A549 (cell line): ENCODE measurements around the gene PCED1B. TPM values are rescaled to one million over a fixed set of nuclear protein-coding genes. Genes with fewer than 3 reads are reported as not detected.

Source experiments
- ATAC-seq, 2 experiments: fragments of 200-7000 bp in 1 of 2; fragments of >200 bp in 1 of 2; cut with Nextera tagmentation in 1 of 2; cut with Tn5 transposase in 1 of 2; 3 replicates each; pipeline versions ENCODE4 v1.8.0 to v1.9.1; 2018 to 2020; ENCODE audit warnings: mild to moderate bottlenecking in 1 of 2, moderate library complexity in 1 of 2
- CTCF ChIA-PET: fragments of 300-600 bp; sonication (Branson Sonifier 250); formaldehyde crosslinking; extraction: SDS; loops from one replicate; lab custom pipeline; 2021; ENCODE audit warnings: antibody characterized with exemption, inconsistent platforms; lab: Yijun Ruan, JAX
- POLR2A ChIA-PET: fragments of 350-600 bp; formaldehyde crosslinking; extraction: SDS; loops from one replicate; lab custom pipeline; 2021; ENCODE audit warnings: antibody characterized with exemption, inconsistent platforms; lab: Yijun Ruan, JAX
- DNase-seq, 2 experiments: peaks; one replicate each; pipeline versions ENCODE4 v3.0.0 to v3.0.0-alpha.2; 2011 to 2016; ENCODE audit warnings: low read depth in 1 of 2, low spot score in 1 of 2
- FAIRE-seq: peaks from 2 replicates; lab custom pipeline; 2011; peaks lifted over from hg19 to GRCh38; lab: Jason Lieb, UNC
- H3K27ac ChIP-seq, 2 experiments: fragments of >200 bp; sonication (Bioruptor Twin); formaldehyde crosslinking; 3 replicates each; pipeline ENCODE4 v1.5.1; 2016 to 2017
- H3K4me1 ChIP-seq: fragments of >200 bp; sonication (Bioruptor Twin); formaldehyde crosslinking; 3 replicates; pipeline ENCODE4 v1.6.1; 2016
- H3K4me2 ChIP-seq: fragments of >200 bp; sonication (Bioruptor Twin); formaldehyde crosslinking; 3 replicates; pipeline ENCODE4 v1.6.1; 2016
- H3K4me3 ChIP-seq: fragments of >200 bp; sonication (Bioruptor Twin); formaldehyde crosslinking; 3 replicates; pipeline ENCODE4 v1.5.1; 2016
- H3K9me3 ChIP-seq: fragments of >200 bp; sonication (Bioruptor Twin); formaldehyde crosslinking; 3 replicates; pipeline ENCODE4 v1.6.1; 2016
- CBX8 ChIP-seq: fragments of 200-600 bp; sonication (generic); IDR thresholded peaks from 2 replicates; pipeline ENCODE4 v1.6.1; 2016
- EHF ChIP-seq: fragments of 250-450 bp; sonication (Bioruptor Pico); IDR thresholded peaks from 2 replicates; pipeline ENCODE4 v1.5.0; 2020; ENCODE audit warnings: mild to moderate bottlenecking
- EP300 ChIP-seq, 2 experiments: fragments of >200 bp; sonication (Bioruptor Twin); formaldehyde crosslinking; IDR thresholded peaks; 2 replicates in 1 of 2; 3 replicates in 1 of 2; pipeline ENCODE4 v1.6.1; 2016 to 2017
- FOSB ChIP-seq: fragments of 250-450 bp; sonication (Bioruptor Pico); IDR thresholded peaks from 2 replicates; pipeline ENCODE4 v1.5.0; 2020; ENCODE audit warnings: mild to moderate bottlenecking, moderate library complexity
- FOXS1 ChIP-seq: fragments of 250-450 bp; sonication (Bioruptor Pico); IDR thresholded peaks from 2 replicates; pipeline ENCODE4 v1.5.0; 2020; ENCODE audit warnings: mild to moderate bottlenecking, moderate library complexity
- HOXA7 ChIP-seq: fragments of 250-450 bp; sonication (Bioruptor Pico); IDR thresholded peaks from 2 replicates; pipeline ENCODE4 v1.5.0; 2020; ENCODE audit warnings: mild to moderate bottlenecking, moderate library complexity
- KDM1A ChIP-seq: fragments of 200-600 bp; sonication (generic); IDR thresholded peaks from 2 replicates; pipeline ENCODE4 v1.6.1; 2016; ENCODE audit warnings: low read depth, mild to moderate bottlenecking
- MAZ ChIP-seq: fragments of 150-350 bp; IDR thresholded peaks from 2 replicates; pipeline ENCODE4 v1.6.1; 2014; ENCODE audit warnings: antibody characterized with exemption, low read depth, low read length, borderline replicate concordance
- MYC ChIP-seq: IDR thresholded peaks from 2 replicates; pipeline ENCODE4 v1.6.1; 2012; ENCODE audit warnings: mild to moderate bottlenecking, inconsistent platforms, low read length, improper control_type of control experiment, borderline replicate concordance
- NPAS2 ChIP-seq: fragments of 250-450 bp; sonication (Bioruptor Pico); IDR thresholded peaks from 2 replicates; pipeline ENCODE4 v1.8.0; 2022; ENCODE audit warnings: mild to moderate bottlenecking, moderate library complexity, borderline replicate concordance
- NR3C1 ChIP-seq: fragments of >200 bp; sonication (Bioruptor Twin); formaldehyde crosslinking; IDR thresholded peaks from 3 replicates; pipeline ENCODE4 v1.6.1; 2017
- SMC3 ChIP-seq: fragments of >200 bp; sonication (Bioruptor Twin); formaldehyde crosslinking; IDR thresholded peaks from 3 replicates; pipeline ENCODE4 v1.6.1; 2018; ENCODE audit warnings: inconsistent platforms
- SREBF2 ChIP-seq: fragments of 450-650 bp; IDR thresholded peaks from 2 replicates; pipeline ENCODE4 v1.6.1; 2014; ENCODE audit warnings: mild to moderate bottlenecking, moderate library complexity
- TFCP2L1 ChIP-seq: fragments of 250-450 bp; sonication (Bioruptor Pico); IDR thresholded peaks from 2 replicates; pipeline ENCODE4 v1.5.0; 2021; ENCODE audit warnings: mild to moderate bottlenecking
- ZFP36 ChIP-seq: fragments of 450-650 bp; IDR thresholded peaks from 2 replicates; pipeline ENCODE4 v1.6.1; 2014; ENCODE audit warnings: borderline replicate concordance; ENCODE audit not compliant: partially characterized antibody
- WGBS: methylation state at CpG from one replicate; pipeline ENCODE4 v1.1.6; 2017; ENCODE audit errors: missing lambda C conversion rate; 5-methylcytosine and 5-hydroxymethylcytosine counted together
- polyA plus RNA-seq, 4 experiments: library from polyadenylated mRNA; depleted of rRNA in 3 of 4; stranded (reverse); fragments of >200 nt; fragmentation: RNase III in 1 of 4; extraction: RNeasy Plus Mini Kit Qiagen cat#74134 plus additional on column Dnase treatment in 1 of 4; gene quantifications; 2 replicates in 3 of 4; 3 replicates in 1 of 4; pipeline ENCODE4 v1.2.3, GENCODE V29; 2011 to 2017
- TF ChIP-seq, protein P1 (sequence below): IDR thresholded peaks from 2 replicates; pipeline ENCODE4 v1.6.1; 2012; ENCODE audit warnings: low read depth, borderline replicate concordance
- TF ChIP-seq, protein P2 (sequence below): IDR thresholded peaks from 2 replicates; pipeline ENCODE4 v1.6.1; 2012
- TF ChIP-seq, protein P3 (sequence below): fragments of >200 bp; sonication (Bioruptor Twin); formaldehyde crosslinking; IDR thresholded peaks from 3 replicates; pipeline ENCODE4 v1.5.1; 2016
- TF ChIP-seq, protein P4 (sequence below): fragments of 250-450 bp; sonication (Bioruptor Pico); IDR thresholded peaks from 2 replicates; pipeline ENCODE4 v1.5.0; 2021; ENCODE audit warnings: mild to moderate bottlenecking, moderate library complexity, borderline replicate concordance

Gene PCED1B
- polyA plus RNA-seq, 2 of the 4 experiments (the other 2 are of a cell fraction), result 74.6 to 108 TPM

DNA sequence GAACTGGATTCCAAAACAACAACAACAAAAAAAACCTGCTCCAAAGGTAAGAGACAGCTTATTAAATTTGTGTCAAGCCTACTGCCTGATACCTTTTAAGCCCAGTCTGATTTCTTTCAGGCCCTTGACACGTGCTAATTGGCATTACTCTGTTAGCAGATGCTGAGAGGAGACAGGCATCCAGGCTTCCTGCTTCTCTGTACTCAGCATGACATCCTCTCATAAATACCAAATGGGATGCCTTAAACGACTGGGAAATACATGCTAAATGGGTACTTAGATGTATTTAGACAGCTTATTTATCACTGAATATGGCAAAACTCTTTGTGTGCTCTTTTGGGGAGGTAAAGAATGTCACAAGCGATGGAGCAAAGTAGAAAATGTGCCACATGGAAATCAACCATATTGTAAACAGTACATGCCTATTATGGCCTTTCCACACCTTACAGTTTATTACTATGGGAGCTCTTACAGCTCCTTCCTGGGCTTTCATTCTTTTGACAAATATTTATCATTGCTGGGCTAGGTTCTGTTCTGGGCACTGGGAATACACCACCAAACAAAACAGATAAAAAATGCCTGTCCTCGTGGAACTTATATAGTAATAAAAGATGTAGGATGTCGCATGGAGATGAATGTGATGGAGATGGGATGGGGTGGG, 11.5 kb upstream of the PCED1B start:
- FAIRE-seq, result peak; percentile 81
- ATAC-seq, result no peak
- Histone ChIP-seq H3K4me2 (no peak overlapping the region), H3K27ac (peak overlapping the region; percentile 2 to 63; a peak in 3 of 6 replicates), H3K4me1 (peaks cover 54% of the 10 kb centered on the region), H3K4me3 (no peak overlapping the region), H3K9me3 (0 out of 3 replicates have a peak, but pooled peaks cover under 1% of the 10 kb centered on the region)
- WGBS, result 67% methylated on average over 5 of the region's 5 CpGs
- DNase-seq, result no peak
- TF ChIP-seq TFCP2L1 (CRISPR knock-in tag) (no peak), EHF (CRISPR knock-in tag) (no peak), SMC3 (no peak), FOXS1 (no peak), EP300 (IDR thresholded peaks at IDR 0.05) (no peak), NR3C1 (no peak), MYC (no peak), KDM1A (no peak), ZFP36 (no peak), CBX8 (no peak), SREBF2 (no peak), HOXA7 (CRISPR knock-in tag) (no peak), MAZ (no peak)
- TF ChIP-seq, protein P1, sequence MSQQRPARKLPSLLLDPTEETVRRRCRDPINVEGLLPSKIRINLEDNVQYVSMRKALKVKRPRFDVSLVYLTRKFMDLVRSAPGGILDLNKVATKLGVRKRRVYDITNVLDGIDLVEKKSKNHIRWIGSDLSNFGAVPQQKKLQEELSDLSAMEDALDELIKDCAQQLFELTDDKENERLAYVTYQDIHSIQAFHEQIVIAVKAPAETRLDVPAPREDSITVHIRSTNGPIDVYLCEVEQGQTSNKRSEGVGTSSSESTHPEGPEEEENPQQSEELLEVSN, result no peak
- TF ChIP-seq, protein P2, sequence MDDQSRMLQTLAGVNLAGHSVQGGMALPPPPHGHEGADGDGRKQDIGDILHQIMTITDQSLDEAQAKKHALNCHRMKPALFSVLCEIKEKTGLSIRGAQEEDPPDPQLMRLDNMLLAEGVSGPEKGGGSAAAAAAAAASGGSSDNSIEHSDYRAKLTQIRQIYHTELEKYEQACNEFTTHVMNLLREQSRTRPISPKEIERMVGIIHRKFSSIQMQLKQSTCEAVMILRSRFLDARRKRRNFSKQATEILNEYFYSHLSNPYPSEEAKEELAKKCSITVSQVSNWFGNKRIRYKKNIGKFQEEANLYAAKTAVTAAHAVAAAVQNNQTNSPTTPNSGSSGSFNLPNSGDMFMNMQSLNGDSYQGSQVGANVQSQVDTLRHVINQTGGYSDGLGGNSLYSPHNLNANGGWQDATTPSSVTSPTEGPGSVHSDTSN, result no peak
- TF ChIP-seq, protein P3, sequence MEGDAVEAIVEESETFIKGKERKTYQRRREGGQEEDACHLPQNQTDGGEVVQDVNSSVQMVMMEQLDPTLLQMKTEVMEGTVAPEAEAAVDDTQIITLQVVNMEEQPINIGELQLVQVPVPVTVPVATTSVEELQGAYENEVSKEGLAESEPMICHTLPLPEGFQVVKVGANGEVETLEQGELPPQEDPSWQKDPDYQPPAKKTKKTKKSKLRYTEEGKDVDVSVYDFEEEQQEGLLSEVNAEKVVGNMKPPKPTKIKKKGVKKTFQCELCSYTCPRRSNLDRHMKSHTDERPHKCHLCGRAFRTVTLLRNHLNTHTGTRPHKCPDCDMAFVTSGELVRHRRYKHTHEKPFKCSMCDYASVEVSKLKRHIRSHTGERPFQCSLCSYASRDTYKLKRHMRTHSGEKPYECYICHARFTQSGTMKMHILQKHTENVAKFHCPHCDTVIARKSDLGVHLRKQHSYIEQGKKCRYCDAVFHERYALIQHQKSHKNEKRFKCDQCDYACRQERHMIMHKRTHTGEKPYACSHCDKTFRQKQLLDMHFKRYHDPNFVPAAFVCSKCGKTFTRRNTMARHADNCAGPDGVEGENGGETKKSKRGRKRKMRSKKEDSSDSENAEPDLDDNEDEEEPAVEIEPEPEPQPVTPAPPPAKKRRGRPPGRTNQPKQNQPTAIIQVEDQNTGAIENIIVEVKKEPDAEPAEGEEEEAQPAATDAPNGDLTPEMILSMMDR, result no peak
- ChIA-PET POLR2A (interaction anchor here (1.2 to 1.6 kb wide), 2 partner anchors 29 kb away, joined by 3 to 4 read pairs; no protein-coding TSS in a partner anchor), CTCF (interaction anchor here (0.9 to 6.8 kb wide), 5 partner anchors 11 to 943 kb away, joined by 3 to 93 read pairs (median 14); partner anchors contain the start of genes AMIGO2 and PCED1B)

DNA sequence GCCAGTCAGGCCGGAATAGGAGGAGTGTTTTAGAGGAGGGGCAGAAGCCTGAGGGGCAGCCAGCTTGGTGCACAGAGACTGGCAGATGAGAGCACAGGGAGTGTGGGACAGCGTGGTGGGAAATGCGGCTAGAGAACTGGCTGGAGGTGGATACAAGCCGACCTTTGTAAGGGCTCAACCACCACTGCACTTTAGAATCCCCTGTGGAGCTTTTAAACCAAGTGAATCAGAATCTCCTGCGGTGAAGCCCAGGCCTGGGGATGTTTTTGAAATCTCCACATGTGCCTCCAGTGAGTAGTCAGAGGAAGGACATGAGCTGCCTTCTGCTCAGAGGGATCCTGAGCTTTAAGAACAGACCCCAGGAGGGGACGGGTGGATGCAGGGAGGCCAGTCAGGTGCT, 10.9 kb upstream of the PCED1B start:
- no peak for FAIRE-seq
- TF ChIP-seq NPAS2 (CRISPR knock-in tag) (no peak), FOSB (CRISPR knock-in tag) (no peak)
- TF ChIP-seq, protein P4, sequence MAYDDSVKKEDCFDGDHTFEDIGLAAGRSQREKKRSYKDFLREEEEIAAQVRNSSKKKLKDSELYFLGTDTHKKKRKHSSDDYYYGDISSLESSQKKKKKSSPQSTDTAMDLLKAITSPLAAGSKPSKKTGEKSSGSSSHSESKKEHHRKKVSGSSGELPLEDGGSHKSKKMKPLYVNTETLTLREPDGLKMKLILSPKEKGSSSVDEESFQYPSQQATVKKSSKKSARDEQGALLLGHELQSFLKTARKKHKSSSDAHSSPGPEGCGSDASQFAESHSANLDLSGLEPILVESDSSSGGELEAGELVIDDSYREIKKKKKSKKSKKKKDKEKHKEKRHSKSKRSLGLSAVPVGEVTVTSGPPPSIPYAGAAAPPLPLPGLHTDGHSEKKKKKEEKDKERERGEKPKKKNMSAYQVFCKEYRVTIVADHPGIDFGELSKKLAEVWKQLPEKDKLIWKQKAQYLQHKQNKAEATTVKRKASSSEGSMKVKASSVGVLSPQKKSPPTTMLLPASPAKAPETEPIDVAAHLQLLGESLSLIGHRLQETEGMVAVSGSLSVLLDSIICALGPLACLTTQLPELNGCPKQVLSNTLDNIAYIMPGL (CRISPR knock-in tag), result no peak
- TF ChIP-seq, all 56 proteins: peak for 0
- peak; percentile 9 to 44; a peak in 4 of 6 replicates for ATAC-seq
- Histone ChIP-seq H3K4me1 (peaks cover 61% of the 10 kb centered on the region), H3K27ac (peak overlapping the region; percentile 61 to 63; a peak in 5 of 6 replicates), H3K9me3 (no peaks in the 10 kb centered on the region), H3K4me3 (no peak overlapping the region), H3K4me2 (no peak overlapping the region)
- no peak for DNase-seq
- WGBS, result 73% methylated on average over 6 of the region's 6 CpGs
- ChIA-PET POLR2A (interaction anchor here (1.2 to 1.6 kb wide), 2 partner anchors 28 to 30 kb away, joined by 3 to 4 read pairs; no protein-coding TSS in a partner anchor), CTCF (interaction anchor here (0.9 to 6.8 kb wide), 6 partner anchors 10 to 944 kb away, joined by 3 to 93 read pairs (median 10); partner anchors contain the start of genes AMIGO2 and PCED1B)
